GM21528 (cell line): ENCODE measurements around the gene MSI2.

Experiments
- ATAC-seq: cut with Tn5 transposase; IDR thresholded peaks from one replicate; pipeline ENCODE4 v1.9.1; 2021; ENCODE audit warnings: mild to moderate bottlenecking, moderate library complexity; ENCODE audit not compliant: unreplicated experiment, low FRiP score

MSI2 gene

GRCh38 chr17:57467801-57468200 is 211.5 kb downstream of the MSI2 start:
- ATAC-seq: no peak

GRCh38 chr17:57468932-57469775 is 212.8 kb downstream of the MSI2 start:
- no peak for ATAC-seq

GRCh38 chr17:57470906-57471305 is 214.6 kb downstream of the MSI2 start:
- no peak for ATAC-seq

- no peak for ATAC-seq
Measured at GRCh38 chr17:57471868-57472368, 215.6 kb downstream of the MSI2 start.

GRCh38 chr17:57475796-57476195 is 219.5 kb downstream of the MSI2 start:
- no peak for ATAC-seq

GRCh38 chr17:57477522-57478362 is 221.4 kb downstream of the MSI2 start:
- ATAC-seq: no peak

- no peak for ATAC-seq
Measured at GRCh38 chr17:57478478-57479250, 222.3 kb downstream of the MSI2 start.

GRCh38 chr17:57480438-57481196 is 224.3 kb downstream of the MSI2 start:
- no peak for ATAC-seq

GRCh38 chr17:57481910-57482391 is 225.6 kb downstream of the MSI2 start:
- no peak for ATAC-seq

GRCh38 chr17:57482657-57483056 is 226.3 kb downstream of the MSI2 start:
- ATAC-seq: no peak

GRCh38 chr17:57484081-57484666 is 227.9 kb downstream of the MSI2 start:
- no peak for ATAC-seq

- ATAC-seq: no peak
Measured at GRCh38 chr17:57484826-57485565, 228.7 kb downstream of the MSI2 start.

GRCh38 chr17:57485566-57485865 is 229.2 kb downstream of the MSI2 start:
- no peak for ATAC-seq

- no peak for ATAC-seq
Measured at GRCh38 chr17:57485916-57486881, 229.9 kb downstream of the MSI2 start.

GRCh38 chr17:57486882-57487301 is 230.6 kb downstream of the MSI2 start:
- no peak for ATAC-seq

- no peak for ATAC-seq
Measured at GRCh38 chr17:57487573-57487972, 231.2 kb downstream of the MSI2 start.

GRCh38 chr17:57488856-57489255 is 232.5 kb downstream of the MSI2 start:
- no peak for ATAC-seq

GRCh38 chr17:57489321-57489720 is 233.0 kb downstream of the MSI2 start:
- no peak for ATAC-seq
